BJ (cell line): ENCODE measurements around the gene ALCAM. TPM values are rescaled to one million over a fixed set of nuclear protein-coding genes. Genes with fewer than 3 reads are reported as not detected.

Experiments used
- CTCF ChIA-PET: fragments of 350-600 bp; formaldehyde crosslinking; extraction: SDS; loops from one replicate; lab custom pipeline; 2021; ENCODE audit warnings: antibody characterized with exemption, inconsistent platforms; lab: Yijun Ruan, JAX
- POLR2A ChIA-PET: fragments of 300-600 bp; sonication (Branson Sonifier 250); formaldehyde crosslinking; extraction: SDS; loops from one replicate; lab custom pipeline; 2021; ENCODE audit warnings: antibody characterized with exemption; lab: Charles Lee
- DNase-seq: peaks from one replicate; pipeline ENCODE4 v3.0.0-alpha.2; 2011; ENCODE audit warnings: low read depth
- H3K27me3 ChIP-seq: 2 replicates; pipeline ENCODE4 v1.6.0; 2011; ENCODE audit warnings: low read length; ENCODE audit not compliant: control insufficient read depth, insufficient read depth
- H3K36me3 ChIP-seq: 2 replicates; pipeline ENCODE4 v1.5.1; 2011; ENCODE audit warnings: low read length; ENCODE audit not compliant: control insufficient read depth, insufficient read depth
- H3K4me3 ChIP-seq: 2 replicates; pipeline ENCODE4 v1.5.1; 2011; ENCODE audit warnings: low read depth, mild to moderate bottlenecking, control low read depth, low read length
- CTCF ChIP-seq: IDR thresholded peaks from 2 replicates; pipeline ENCODE4 v1.5.1; 2011; ENCODE audit warnings: low read depth, mild to moderate bottlenecking, control low read depth, inconsistent platforms, low read length, moderate library complexity; ENCODE audit not compliant: insufficient read depth
- polyA plus RNA-seq: library from polyadenylated mRNA; depleted of rRNA; stranded (reverse); fragments of >200 nt; gene quantifications from 2 replicates; pipeline ENCODE4 v1.2.3, GENCODE V29; 2011

The ALCAM gene
- polyA plus RNA-seq, 1 experiment = 89.5 TPM

DNA sequence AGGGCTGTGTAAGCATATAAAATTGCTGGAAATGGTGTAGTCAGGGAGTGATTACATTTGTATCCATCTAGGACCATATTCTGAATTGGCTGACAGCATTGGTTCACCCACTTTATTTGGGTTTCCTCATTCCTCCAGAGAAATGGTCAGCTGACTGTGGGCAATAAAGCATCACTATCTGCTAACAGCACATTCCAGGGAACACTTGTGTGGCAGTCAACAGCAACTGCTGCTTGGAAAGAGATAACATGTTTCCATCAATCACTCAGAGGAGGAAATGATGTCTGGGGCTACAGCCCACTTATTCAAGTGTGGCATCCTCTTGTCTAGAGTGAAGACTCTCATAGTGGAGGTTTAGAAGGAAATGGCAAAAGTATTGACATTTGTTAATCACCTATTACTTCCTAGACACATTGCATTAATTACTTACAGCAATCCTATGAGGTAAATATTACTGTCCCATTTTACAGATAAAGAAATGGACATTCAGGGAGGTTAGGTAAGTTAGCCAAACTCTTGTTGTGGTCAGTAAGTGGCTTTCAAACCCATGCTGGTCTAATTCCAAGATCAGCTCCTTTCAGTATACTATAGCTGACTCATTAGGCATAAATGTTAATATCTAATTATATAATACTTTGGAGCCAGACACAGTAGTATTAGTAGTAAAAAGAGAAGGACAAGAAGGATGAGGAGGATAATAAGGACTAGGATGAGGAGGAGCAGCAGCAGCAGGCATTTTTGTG lies 247.8 kb downstream of the ALCAM start:
- POLR2A ChIA-PET = no interaction called here

DNA sequence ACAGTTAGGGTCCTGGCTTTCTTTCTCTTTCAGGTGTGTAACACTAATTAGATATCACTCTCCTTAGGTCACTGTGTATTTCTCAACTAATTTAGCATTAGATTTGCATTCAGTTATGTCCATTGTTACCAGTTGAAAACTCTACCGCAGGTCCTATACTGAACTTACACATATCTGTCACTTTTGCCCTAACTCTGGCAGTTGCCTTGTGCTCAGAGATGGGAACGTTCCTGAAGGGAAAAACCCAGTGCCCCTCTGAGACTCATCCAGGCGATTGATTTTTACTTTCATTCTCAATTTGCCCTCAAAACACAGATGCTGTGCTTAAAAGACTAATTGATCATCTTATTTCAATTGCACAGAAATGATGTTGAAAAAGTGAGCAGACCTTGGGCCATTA lies 249.1 kb downstream of the ALCAM start:
- no peaks in the 10 kb centered on the region for H3K27me3 ChIP-seq
- POLR2A ChIA-PET = no interaction called here

More for the DNA sequence above, 247.8 kb downstream of the ALCAM start:
- no peaks in the 10 kb centered on the region for H3K27me3 ChIP-seq
- CTCF ChIA-PET = no interaction called here
- no peak for DNase-seq
- no peaks in the 10 kb centered on the region for H3K36me3 ChIP-seq
- TF ChIP-seq CTCF = no peak
- no peak overlapping the region for H3K4me3 ChIP-seq

DNA sequence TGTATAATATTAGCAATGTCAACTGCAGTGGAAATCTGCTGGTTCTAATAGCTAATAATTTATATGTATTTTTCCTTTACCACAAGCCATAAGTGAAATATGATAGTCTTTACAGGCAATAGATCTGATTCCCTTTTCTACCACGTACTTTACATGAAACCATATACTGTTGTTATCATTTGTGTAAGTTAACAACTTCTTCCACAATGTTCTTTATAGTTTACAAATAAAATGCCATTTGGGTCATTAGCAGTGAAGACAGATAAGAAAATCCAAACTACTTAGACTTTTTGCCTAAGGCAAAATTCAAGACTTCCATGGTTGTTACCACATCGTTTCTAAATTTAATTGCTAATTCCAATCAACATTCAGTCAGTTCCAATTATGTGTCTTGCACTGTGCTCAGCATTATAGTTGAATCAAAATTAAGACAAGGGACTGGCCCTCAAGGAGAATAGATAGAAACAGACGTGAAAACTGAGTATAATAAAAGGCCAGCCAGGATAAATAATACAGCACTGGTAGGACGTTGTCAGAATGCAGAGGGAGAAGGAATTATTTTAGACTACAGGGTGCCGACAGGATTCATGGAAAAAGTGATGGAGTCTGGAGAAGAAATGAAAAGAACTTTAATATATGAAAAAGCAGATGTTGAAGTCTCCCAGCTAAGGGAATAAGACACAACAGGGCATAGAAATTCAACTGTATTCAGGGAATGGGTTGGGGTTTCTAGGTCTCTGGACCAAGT lies 249.8 kb downstream of the ALCAM start:
- Histone ChIP-seq H3K27me3 (no peaks in the 10 kb centered on the region), H3K4me3 (no peak overlapping the region), H3K36me3 (no peaks in the 10 kb centered on the region)
- POLR2A ChIA-PET = no interaction called here
- CTCF ChIA-PET = no interaction called here
- DNase-seq = no peak
- no peak for TF ChIP-seq CTCF

More for the DNA sequence above, 249.1 kb downstream of the ALCAM start:
- Histone ChIP-seq H3K36me3 (no peaks in the 10 kb centered on the region), H3K4me3 (no peak overlapping the region)
- TF ChIP-seq CTCF = no peak
- CTCF ChIA-PET = interaction anchor here (1.0 kb wide), 1 partner anchor 14 kb away, joined by 3 read pairs; no protein-coding TSS in a partner anchor
- DNase-seq = no peak

DNA sequence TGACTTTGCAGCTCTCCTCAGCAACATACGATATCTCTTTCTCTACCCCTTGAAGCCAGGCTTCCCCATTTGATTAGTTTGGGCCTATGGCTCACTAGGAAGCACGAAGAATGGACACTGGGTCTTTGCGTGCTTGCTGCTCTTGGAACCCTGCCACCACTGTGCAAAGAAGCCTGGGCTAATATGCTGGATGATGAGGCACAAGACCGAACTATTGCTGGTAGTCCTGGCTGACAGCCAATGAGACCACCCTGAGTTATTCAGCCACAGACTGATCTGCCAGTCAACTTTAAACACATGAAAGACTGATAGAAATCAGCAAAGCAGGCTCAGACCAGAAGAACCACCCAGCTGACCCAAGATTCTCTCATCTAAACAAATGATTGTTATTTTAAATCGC lies 251.8 kb downstream of the ALCAM start:
- no peaks in the 10 kb centered on the region for H3K36me3 ChIP-seq
- TF ChIP-seq CTCF = no peak
- ChIA-PET POLR2A (no interaction called here), CTCF (no interaction called here)
- DNase-seq = no peak
- H3K4me3 ChIP-seq = no peak overlapping the region
- H3K27me3 ChIP-seq = no peaks in the 10 kb centered on the region

DNA sequence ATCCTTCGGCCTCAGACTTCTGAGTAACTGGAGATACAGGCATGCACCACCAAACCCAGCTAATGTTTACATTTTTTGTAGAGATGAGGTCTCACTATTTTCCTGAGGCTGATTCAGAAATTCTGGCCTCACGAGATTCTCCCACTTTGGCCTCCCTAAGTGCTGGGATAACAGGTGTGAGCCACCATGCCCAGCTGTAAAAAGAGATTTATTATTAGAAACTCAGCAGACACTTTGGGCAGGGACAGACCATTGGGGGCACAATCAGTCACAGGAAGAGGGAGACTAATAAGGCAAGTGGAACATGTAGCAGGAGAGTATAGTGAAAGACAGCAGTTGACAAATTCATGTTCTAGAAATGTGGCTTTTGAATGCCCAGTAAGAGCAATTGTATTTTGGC lies 252.9 kb downstream of the ALCAM start:
- TF ChIP-seq CTCF = no peak
- ChIA-PET CTCF (no interaction called here), POLR2A (no interaction called here)
- no peak overlapping the region for H3K4me3 ChIP-seq
- no peaks in the 10 kb centered on the region for H3K36me3 ChIP-seq
- DNase-seq = no peak
- H3K27me3 ChIP-seq = no peaks in the 10 kb centered on the region
